ENCODE measurements around the gene FOXJ3.

DNA sequence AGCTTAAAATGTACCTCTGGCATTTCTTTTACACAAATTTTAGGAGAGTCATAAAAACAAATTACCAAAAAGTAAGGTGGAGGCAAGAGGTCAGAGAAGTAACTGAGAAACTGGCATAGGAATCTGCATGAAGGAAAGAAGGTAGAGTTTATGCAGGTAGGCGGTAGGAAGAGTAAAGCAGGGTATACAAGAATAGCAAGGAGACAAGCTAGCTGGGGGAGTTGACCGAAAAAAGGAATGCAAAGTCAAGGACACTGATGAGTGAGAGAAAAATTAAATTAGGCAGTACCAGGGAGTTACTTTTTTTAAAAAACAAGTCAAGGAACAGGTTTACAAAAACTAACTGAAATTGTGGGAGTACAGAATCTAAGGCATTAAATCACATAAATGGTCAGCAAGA lies 56.0 kb downstream of the FOXJ3 start:
- TF ChIP-seq POLR2AphosphoS5 (IDR thresholded peaks at IDR 0.05) (no peak), EP300 (IDR thresholded peaks at IDR 0.05) (no peak)
- TF ChIP-seq, protein P1, sequence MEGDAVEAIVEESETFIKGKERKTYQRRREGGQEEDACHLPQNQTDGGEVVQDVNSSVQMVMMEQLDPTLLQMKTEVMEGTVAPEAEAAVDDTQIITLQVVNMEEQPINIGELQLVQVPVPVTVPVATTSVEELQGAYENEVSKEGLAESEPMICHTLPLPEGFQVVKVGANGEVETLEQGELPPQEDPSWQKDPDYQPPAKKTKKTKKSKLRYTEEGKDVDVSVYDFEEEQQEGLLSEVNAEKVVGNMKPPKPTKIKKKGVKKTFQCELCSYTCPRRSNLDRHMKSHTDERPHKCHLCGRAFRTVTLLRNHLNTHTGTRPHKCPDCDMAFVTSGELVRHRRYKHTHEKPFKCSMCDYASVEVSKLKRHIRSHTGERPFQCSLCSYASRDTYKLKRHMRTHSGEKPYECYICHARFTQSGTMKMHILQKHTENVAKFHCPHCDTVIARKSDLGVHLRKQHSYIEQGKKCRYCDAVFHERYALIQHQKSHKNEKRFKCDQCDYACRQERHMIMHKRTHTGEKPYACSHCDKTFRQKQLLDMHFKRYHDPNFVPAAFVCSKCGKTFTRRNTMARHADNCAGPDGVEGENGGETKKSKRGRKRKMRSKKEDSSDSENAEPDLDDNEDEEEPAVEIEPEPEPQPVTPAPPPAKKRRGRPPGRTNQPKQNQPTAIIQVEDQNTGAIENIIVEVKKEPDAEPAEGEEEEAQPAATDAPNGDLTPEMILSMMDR (IDR thresholded peaks at IDR 0.05), result no peak

Data from sigmoid colon (tissue), 4 donors.